ENCODE data around the gene NOS1.

- no peak for TF ChIP-seq POLR2AphosphoS5 (IDR thresholded peaks at IDR 0.05; ENCODE audit: low read depth, low read length)
- TF ChIP-seq CTCF (IDR thresholded peaks at IDR 0.05; ENCODE audit: control extremely low read depth in 1 of 3, insufficient read depth in 1 of 3, low read depth in 1 of 3, low read length in 3 of 3), result no peak
- no peak for TF ChIP-seq NRF1 (IDR thresholded peaks at IDR 0.05; ENCODE audit: low read depth, low read length)
- no peak for TF ChIP-seq ASH2L (IDR thresholded peaks at IDR 0.05; ENCODE audit: low read length)
- no peak for TF ChIP-seq POLR2A (IDR thresholded peaks at IDR 0.05; ENCODE audit: control extremely low read depth in 1 of 2, low read depth in 2 of 2, low read length in 2 of 2)
- no peak for TF ChIP-seq MAX (IDR thresholded peaks at IDR 0.05)
These were observed 42.2 kb upstream of the NOS1 start for GRCh38 chr12:117403586-117404139.

All from H1 (cell line).